HG03045 (cell line): Measurements from ENCODE around the gene ZMYND8.
"Not testable (repeated sequence)": the region's sequence is repeated elsewhere in the genome, so short reads cannot be mapped to it uniquely, and the experiment has no call there.

Source experiments
- ATAC-seq: cut with Tn5 transposase; IDR thresholded peaks from one replicate; pipeline ENCODE4 v1.9.1; 2021; ENCODE audit warnings: mild to moderate bottlenecking, moderate library complexity; ENCODE audit not compliant: unreplicated experiment

ZMYND8 gene

DNA sequence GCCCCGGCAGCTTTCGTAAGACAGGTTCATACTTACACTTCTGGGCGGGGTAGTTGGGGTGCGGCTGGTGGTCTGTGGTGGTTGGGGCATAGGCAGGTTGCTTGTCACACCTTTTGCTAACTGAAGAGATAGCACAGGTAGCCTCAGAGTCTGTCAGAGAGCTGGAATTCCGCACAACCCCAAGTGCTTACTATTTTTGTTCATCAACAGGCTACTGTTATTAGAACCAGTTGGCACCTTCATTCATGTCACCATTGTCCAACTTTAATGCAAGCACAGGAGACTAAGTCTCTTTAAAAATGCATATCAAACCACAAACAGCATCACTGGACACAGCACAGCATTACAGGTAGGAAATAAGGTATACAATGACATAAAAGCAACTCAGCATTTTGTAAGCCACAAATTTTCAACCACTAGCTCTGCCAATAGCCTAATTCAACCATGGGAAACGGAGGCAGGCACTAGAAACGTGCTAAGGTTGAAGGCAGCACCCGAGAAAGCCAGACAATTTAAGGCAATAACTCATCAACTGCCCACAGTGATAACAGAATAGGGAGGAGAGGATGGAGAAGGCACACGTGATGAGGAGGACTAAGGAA, 143.8 kb downstream of the ZMYND8 start:
- no peak for ATAC-seq

DNA sequence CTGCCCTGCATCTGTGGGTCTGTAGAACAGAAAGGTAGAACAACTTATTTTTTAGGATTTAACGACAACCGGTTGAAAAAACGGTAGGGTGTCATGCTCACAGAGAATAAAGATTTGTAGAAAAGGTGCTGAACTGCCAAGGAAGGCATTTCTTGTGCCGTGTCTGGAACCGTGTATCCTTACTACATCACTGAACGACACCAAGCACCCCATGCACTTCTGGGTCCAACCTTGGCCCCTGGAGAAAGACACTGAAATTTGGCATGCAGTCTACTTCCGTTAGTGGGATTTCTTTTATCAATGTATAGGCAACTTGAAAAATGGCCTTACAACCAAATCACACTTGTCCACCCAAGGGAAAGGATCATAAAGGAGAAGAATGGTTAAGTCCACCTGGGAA, 145.5 kb downstream of the ZMYND8 start:
- no peak for ATAC-seq

DNA sequence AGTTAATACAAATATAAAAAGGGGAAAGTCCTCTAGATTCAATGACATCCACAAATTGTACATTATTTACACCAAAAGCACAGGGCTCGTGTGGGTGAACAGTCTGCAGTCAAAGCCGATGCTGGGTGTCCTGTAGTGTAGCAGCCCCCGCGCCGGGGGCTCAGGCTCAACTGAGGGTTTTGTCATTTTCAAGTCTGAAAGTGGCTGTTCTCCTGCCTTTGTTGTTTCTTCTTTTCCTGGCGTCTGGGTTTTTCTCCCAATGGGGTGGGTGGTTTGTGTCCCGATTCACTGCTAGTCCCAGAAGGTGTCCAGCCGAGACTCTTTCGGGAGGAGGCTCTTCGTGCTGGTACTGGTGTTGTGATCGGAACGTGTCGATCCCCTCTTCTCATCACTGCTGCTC, 146.0 kb downstream of the ZMYND8 start:
- ATAC-seq = no peak

DNA sequence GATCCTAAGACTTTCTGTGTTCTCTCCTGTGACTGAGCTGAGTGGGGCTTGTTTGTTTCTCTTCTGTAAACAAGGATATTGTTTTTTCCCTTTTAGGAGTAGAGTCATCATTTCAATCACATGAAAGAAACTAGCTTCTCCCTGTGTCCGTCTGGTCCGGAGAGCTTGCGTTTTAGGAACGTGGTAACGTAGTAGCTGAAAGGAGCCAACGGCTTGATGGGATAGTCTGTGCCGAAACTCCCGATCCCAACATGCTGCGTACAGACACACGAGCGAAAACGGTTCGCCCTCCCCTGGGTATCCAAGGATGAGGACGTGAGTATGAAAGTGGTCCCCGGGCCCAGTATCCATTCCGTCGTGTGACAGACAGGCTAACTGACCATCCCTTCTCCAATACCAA, 146.5 kb downstream of the ZMYND8 start:
- ATAC-seq = no peak

DNA sequence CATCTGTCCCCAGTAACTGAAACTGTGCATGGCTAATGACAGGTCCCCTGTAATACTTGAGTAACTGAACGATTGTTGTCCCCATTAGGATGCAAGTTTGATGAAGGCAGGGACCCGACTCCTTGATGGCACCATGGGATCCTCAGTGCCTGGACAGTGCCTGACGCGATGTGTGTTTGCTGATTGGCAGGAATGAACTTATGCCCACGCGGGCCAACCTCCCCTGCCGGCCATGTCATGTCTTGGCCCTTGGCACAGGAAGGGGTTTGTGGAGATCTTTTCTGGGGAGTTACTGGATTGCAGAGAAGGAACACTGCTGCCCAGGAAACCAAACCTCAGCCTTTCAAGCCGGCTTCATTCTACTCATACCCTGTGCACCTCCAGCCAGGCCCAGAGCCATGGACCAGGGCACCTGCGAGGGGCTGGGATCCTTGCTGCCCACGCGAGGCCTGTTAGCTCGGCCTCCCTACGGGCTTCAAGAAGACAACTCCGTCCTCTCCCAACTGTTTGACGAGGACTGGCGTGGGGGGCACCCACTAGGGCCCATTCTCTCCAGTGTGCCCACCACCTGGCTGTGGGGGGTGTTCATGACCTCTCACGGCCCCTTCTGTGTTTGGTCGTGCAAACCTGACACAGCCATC, 147.8 kb downstream of the ZMYND8 start:
- no peak for ATAC-seq

DNA sequence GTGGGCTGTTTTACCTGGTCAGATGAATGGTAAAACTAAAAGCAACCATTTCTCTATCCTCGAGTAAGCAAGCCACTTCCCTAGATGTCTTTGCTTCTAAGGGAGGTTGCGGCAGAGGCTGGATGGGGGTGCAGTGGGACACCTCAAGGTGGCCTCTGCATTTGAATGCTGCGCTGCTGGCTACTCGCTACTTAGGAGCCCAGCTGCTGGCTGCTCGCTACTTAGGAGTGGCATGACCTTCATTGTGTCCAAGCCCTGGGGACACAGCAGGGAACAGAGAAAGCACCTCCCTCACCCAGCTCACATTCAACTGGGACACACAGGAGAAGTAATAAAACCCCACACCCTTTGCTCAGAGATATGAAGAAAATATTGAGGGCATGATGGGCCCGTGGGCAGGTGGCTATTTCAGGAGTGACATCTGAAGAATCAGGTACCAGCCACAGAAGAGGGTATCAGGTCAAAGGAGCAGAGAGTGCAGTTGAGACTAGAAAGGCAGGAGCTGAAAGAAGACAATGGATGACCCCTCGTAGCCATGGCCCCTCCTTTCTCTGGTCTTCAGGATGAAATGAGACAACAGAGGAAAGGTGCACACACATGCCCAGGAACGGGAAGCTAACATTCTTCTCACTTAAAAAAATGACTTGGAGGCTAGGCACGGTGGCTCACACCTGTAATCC, 149.4 kb downstream of the ZMYND8 start:
- no peak for ATAC-seq

DNA sequence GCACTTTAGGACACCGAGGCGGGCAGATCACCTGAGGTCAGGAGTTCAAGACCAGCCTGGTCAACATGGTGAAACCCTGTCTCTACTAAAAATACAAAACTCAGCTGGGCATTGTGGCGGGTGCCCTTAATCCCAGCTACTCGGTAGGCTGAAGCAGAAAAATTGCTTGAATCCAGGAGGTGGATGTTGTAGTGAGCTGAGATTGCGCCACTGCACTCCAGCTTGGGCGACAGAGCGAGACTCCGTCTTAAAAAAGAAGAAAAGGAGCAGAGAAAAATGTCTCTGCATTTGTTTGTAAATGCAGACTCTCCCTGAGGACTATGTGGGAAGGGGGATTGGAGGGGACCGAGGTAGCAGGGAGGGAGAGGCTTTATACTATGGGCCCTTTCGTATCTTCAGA, 149.9 kb downstream of the ZMYND8 start:
- not testable (repeated sequence) for ATAC-seq

DNA sequence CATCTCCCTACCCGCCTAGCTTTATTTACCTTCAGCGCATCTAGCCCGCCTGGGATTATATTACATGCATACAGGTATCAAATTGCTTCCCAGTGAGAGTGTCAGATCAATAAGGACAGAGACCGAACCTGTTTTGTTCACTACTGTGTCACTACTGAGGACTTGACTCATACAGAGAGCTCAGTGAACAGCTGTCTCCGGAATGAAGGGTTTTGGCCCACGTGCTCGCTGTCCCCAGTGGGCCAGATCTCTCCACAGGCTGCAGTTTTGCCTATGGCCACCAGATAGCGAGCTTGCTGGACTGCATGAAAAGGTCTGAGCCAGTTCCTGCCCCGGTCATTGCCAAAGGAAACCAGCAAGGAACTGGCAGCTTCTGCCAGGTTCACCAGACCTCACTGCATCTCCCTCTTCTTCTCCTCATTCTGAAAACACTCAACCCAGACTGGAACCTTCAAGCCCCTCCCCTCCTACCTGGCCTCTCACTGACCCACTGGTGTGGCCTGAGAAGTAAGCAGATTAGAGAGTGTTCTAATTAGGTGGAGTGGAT, 150.8 kb downstream of the ZMYND8 start:
- no peak for ATAC-seq

DNA sequence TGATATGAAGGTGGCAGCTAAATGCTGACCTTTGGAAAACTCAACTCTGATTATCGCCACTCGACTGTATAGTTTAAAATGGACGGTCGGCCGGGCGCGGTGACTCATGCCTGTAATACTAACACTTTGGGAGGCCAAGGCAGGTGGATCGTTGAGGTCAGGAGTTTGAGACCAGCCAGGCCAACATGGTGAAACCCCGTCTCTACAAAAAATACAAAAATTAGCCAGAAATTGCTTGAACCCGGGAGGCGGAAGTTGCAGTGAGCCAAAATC, 151.7 kb downstream of the ZMYND8 start:
- ATAC-seq = not testable (repeated sequence)

DNA sequence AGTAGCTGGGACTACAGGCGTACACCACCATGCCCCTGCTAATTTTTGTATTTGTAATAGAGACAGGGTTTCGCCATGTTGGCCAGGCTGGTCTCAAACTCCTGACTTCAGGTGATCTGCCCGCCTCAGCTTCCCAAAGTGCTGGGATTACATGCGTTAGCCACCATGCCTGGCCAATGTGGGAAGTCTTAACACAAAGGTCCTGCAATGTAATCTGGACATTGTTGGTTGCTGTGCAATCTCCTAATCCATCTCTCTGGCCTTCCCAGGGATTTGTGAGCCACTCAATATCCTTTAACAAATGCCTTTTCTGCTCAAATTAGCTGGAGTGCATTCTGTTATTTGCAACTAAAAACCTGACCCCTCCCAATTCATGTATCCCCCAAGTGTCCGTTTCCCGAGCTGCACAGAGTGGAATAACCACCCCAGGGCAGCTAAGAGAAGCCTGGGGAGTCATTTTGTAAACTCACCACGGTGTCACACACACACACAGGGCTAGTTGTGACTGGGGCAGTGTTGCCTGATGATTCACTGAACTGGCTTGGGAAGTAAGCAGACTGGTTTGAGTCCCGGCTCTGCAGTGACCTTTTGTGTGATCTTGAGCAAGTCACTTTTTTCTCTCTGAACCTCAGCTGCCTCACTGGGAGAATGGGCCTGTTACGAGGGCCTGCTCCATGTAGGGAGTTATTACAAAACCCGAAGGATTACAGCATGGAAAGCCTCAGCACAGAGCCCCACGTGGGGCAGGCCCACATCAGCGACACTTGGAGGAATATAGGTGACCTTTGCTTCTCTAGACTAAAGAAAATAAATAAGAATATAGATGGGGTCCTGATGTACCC, 152.3 kb downstream of the ZMYND8 start:
- ATAC-seq = no peak

DNA sequence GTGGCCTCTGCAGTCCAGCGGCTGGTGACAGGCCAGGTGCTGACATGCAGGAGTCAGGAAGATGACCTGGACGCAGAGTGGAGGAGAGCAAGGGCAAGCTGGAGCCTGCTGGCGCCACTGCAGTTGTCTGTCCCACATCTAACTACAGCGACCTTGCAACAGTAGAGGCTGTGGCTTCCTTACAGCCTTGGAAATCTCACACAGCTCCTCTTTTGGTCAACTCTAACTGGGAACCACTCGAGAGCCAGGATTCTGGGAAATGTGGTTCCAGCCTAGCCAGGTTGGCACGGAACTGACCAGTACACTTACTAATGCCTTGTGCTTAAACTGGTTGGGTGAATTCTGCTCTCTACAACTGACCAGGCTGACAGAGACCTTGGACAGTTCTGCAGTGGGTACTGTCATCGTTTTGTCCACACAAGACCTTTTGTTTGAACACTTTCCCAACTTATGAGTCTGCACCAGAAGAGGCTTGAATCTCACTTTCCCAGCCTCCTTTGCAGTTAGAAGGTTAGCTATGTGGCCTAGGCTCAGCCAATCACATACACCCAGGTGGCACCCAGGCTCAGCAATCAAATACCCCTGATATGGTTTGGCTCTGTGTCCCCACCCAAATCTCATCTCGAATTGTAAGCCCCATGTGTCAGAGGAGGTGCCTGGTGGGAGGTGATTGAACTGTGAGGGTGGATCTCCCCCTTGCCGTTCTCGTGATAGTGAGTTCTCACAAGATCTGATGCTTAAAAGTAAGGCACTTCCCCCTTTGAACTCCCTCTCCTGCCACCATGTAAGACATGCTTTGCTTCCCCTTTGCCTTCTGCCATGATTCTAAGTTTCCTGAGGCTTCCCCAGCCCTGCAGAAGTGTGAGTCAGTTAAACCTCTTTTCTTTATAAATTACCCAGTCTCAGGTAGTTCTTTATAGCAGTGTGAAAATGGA, 153.5 kb downstream of the ZMYND8 start:
- no peak for ATAC-seq

DNA sequence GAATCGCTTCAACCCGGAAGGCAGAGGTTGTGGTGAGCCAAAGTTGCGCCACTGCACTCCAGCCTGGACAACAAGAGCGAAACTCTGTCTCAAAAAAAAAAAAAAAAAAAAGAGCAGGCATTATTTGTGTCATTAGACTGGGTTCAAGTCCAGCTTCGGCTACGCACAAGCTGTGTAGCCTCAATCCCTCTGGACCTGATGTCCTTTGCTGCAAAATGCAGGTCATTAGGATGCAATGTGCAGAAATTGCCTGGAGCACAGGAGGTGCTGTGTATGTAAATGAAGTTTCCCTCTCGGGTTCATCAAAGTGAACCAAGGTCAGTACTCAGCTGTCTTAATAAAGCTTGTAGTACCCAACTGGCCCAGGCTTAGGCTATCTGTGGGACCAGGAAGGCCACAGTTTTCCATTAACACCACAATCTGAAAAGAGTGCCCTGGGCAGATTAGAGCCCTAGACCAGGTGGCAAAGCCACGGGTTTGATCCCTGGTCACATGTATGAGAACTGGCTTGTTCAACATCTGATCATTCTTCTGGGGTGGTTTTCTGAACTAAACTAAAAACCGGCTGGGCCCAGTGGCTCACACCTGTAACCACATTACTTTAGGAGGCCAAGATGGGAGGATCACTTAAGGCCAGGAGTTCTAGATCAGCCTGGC, 155.3 kb downstream of the ZMYND8 start:
- ATAC-seq = no peak

DNA sequence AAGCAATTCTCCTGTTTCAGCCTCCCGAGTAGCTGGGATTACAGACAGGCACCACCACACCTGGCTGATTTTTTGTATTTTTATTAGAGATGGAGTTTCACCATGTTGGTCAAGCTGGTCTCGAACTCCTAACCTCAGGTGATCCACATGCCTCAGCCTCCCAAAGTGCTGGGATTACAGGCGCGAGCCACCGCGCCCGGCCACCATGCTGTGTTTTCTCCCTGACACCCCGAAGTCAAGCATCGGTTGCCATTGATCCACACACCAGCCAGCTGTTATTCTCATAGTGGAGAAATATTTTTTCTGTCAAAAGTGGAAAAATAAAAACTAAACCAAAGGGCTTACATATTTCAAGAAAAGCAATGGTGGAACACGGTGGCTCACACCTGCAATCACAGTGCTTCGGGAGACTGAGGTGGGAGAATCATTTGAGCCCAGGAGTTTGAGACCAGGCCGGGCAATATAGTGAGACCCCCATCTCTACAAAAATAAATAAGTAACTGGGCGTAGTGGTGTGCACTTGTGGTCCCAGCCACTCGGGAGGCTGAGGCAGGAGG, 157.4 kb downstream of the ZMYND8 start:
- ATAC-seq = no peak

DNA sequence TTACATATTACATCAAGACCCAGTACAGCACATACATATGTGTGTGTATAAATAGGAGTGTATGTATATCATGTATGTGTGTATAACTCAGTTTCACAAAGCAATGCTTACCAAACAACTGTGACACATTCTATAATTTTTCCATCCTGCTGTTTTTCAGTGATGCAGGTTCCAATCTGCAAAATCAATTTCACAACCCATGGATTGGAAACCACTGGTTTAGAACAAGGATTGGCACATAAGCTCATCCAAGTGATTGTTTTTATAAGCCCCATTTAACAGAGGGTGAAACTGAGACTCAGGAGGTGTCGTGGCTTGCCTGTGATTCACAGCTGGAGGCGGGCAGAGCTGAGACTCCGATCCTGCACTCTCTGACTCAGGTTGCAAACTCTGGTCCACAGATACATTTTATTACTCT, 158.2 kb downstream of the ZMYND8 start:
- no peak for ATAC-seq

DNA sequence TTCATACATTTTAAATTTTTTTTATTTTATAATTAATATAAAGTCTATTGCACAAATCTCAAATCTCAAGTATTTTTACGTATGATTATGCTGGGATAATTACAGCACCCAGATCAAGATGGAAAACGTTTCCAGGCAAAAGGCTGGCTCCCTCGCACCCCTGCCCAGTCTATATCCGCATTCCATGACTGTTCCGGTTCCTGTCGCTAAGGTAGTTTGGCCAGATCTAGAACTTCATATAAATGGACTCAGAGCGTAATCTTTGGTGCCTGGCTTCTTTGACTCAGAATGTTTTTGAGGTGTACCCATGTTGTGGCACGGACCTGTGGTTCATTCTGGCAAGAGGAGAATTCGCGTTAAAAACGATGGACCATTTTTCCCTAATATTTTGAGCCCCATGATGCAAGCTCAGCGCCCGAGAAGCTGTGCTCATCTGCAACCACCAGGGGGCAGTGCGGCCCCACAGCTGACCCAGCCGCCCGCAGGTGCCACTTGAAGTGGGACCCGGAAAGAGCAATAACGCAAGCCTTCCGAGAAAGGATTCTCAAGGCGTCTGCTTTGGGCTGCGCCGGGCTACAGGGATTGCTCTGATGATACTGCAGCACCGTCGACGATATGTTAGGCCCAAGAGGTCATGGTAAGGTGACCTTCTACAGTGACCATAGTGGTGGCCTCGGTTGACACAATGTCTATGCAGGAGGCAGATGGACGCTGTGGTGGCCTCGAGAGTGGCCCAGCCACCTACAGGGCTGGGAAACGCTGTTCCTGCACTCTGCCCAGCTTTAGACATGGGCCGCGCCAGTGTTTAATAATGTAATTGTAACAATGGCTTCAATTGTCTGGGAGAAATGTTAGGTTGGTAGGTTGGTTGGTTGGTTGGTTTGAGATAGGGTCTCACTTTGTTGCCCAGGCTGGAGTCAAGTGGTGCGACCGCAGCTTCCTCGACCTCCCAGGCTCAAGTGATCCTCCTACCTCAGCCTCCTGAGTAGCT, 160.1 kb downstream of the ZMYND8 start:
- peak; percentile 52 for ATAC-seq

DNA sequence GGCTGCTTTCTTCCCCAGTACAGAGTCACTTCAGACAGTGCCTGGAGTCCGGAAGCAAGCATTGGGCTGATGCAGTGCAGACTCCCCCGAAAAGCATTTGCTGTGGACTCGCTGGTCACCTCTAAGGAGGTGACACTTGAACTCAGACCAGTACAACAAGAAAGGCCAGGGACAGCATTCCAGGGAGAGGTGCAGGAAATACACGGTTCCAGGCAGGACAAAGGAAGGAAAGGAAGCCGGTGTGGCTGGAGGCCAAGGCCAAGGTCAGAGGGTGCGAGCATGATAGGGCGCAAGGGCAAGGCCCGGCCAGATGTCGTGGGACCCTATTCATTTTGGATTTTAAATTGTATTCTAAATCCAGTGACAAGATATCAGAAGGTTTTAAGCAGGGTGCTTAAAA, 160.9 kb downstream of the ZMYND8 start:
- no peak for ATAC-seq

DNA sequence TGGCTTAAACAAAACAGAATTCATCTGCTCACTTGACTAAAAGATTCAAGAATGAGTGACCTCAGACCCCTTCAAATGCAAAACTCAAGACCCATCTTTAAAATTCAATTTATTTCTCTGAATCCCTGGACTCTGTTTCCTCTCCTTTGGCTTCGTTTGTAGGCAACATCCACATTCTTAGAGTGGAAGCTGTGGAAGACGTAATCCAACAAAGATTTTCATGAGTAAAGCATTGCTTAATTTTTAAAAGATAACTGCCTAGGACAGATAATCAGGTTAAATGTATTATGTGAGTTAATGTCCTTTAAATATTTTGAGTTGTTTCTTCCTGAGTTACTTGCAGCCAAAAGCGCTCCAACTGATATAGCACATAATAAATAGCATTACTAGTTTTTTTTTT, 164.5 kb downstream of the ZMYND8 start:
- no peak for ATAC-seq

DNA sequence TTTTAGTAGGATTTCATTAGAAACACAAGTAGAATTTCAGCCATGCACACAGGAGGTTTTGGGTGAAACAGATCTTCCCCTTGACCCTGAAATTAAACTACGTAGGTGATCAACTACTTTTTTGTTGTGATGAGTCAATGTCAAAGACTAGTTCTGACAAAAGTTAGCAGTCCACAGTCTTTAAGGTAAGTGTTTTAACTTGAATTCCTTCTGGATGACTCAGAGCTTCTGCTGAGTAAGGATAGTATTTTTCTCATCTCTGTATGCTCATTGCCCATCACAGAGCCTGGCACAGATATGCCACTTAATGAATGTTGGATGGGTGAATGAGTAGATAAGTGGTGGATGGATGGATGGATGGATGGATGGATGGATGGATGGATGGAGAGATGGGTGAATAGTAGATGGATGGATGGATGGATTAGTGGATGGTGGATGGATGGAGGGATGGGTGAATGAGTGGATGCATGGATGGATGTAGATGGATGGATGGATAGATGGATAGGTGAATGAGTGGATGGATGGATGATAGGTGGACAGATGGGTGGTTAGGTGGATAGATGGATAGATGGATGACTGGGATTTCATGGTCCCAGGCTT, 165.3 kb downstream of the ZMYND8 start:
- ATAC-seq = no peak
